HFF-Myc (cell line): ENCODE measurements around the gene NBEAL2.

Experiments used
- DNase-seq: peaks from one replicate; pipeline ENCODE4 v3.0.0-alpha.2; 2011; ENCODE audit warnings: low read depth; ENCODE audit errors: extremely low read depth
- H3K4me3 ChIP-seq: replicated peaks from 2 replicates; pipeline ENCODE4 v1.5.1; 2011; ENCODE audit warnings: low read depth, mild to moderate bottlenecking, control low read depth, low read length
- TF ChIP-seq, protein P1 (sequence below): IDR thresholded peaks from 2 replicates; pipeline ENCODE4 v1.5.1; 2012; ENCODE audit warnings: mild to moderate bottlenecking, low read depth, low read length, control low read depth; ENCODE audit errors: missing control alignments

Gene NBEAL2

DNA sequence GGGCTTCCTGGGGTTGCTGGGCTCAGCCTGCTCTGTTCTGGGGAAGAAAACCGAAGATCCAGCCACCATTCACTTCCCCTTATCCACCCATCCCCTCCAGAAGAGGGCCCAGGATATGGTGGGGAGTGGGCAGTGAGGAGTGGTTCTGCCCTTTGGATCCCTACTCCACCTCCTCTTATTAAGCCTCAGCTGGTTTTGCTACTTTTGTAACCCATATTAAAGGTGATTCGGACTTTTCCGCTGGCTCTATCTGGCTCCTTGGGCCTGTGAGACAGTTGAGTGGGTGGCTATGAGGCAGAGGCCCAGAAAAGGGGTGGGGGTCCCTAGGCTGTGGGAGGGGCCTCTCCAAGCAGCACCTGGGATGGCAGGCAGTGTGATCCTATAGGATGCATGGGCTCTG is 33.8 kb downstream of the NBEAL2 start:
- no peak for DNase-seq
- H3K4me3 ChIP-seq = no peak overlapping the region
- TF ChIP-seq, protein P1, sequence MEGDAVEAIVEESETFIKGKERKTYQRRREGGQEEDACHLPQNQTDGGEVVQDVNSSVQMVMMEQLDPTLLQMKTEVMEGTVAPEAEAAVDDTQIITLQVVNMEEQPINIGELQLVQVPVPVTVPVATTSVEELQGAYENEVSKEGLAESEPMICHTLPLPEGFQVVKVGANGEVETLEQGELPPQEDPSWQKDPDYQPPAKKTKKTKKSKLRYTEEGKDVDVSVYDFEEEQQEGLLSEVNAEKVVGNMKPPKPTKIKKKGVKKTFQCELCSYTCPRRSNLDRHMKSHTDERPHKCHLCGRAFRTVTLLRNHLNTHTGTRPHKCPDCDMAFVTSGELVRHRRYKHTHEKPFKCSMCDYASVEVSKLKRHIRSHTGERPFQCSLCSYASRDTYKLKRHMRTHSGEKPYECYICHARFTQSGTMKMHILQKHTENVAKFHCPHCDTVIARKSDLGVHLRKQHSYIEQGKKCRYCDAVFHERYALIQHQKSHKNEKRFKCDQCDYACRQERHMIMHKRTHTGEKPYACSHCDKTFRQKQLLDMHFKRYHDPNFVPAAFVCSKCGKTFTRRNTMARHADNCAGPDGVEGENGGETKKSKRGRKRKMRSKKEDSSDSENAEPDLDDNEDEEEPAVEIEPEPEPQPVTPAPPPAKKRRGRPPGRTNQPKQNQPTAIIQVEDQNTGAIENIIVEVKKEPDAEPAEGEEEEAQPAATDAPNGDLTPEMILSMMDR = no peak

- TF ChIP-seq, protein P1 = no peak
- DNase-seq = no peak
- no peak overlapping the region for H3K4me3 ChIP-seq
These were observed 34.6 kb downstream of the NBEAL2 start for GRCh38 chr3:47014036-47014435.

- no peak for DNase-seq
- TF ChIP-seq, protein P1 = no peak
- H3K4me3 ChIP-seq = no peak overlapping the region
These were observed 35.7 kb downstream of the NBEAL2 start for GRCh38 chr3:47015151-47015550.

- no peak overlapping the region for H3K4me3 ChIP-seq
- TF ChIP-seq, protein P1 = no peak
- no peak for DNase-seq
These were observed 36.8 kb downstream of the NBEAL2 start for GRCh38 chr3:47016086-47016933.

DNA sequence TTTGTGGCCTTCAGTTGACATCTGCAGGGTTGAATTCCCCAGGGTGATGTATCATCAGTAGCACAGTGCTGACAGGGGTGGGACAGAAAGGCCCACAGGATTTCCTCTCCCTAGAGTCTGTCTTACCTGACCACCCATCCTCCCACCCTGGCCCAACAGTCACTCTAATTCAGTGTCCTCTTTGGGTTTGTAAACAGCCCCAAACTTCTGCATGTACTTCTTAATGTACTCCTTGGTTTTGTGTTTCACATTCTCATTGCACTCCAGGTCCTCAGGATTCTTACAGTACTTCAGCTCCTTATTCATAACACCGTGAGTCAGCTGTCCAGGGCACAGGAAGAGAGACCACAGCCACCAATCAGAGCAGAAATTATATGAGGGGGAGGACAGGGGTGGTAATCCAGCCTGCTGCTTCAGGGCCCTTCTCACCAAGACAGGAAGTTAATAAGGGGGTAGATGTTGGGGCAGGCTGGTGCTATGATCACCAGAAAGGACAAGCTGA is 37.5 kb downstream of the NBEAL2 start:
- H3K4me3 ChIP-seq = no peak overlapping the region
- no peak for DNase-seq
- TF ChIP-seq, protein P1 = no peak

DNA sequence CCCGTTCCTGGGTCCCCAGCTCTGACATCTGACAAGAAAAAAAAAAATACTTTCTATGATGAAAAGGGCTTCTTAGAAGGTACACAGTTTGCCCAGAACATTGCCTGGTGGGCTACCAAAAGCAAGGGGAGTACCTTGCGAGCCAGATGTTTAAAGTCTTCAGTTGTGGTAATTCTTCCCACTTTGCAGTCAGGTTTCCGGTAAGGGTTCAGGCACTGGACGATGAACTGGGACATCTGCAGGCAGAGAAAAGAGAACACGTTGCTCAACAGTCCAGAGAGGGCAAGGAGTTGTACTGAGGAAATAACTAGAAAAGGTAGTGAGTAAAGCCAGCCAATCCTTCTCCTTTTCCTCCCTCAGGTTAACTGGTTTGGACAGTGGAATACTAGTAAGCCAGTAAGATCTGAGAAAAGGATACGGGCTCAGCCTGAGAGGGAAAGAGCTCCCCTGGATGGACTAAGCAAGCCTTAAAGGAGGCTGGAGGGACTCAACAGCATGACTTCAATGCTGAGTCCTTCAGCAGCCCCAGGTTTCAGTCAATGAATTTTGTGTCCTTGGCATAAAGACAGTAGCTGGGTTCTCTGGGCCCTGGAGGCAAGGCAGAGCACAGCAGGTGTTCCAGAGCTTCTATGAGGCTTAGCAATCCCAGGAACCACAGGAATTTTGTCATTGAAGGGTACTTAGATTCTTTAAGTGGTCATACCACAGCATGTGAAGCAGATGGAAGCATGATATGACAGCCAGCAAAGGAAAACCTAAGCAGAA is 38.2 kb downstream of the NBEAL2 start:
- no peak overlapping the region for H3K4me3 ChIP-seq
- TF ChIP-seq, protein P1 = no peak
- DNase-seq = no peak
